Hippocampal formation (tissue), 2 donors: ENCODE results near the gene VAV2.

Experiments
- DNase-seq, 2 donors: peaks; one replicate each; lab custom pipeline; 2025; lab: John Stamatoyannopoulos, UW

Gene VAV2

GRCh38 chr9:133727277-133727875 is 264.7 kb downstream of the VAV2 start:
- DNase-seq = no peak

GRCh38 chr9:133726401-133727276 is 265.5 kb downstream of the VAV2 start:
- peak; percentile 17 to 48 for DNase-seq

DNA sequence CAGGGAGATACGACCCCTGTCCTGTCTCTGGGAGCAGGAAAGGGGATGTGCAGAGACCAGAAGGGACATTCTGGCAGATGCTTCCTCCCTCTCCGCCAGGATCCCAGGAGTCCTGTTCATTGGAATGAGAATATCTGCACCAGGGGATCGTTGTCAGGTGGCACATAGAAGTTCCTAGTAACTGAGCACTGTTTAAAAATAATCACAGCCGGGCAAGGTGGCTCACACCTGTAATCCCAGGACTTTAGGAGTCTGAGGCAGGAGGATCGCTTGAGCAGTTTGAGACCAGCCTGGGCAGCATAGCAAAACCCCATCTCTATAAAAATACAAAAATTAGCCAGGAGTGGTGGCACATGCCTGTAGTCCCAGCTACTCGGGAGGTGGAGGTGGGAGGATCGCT is 266.2 kb downstream of the VAV2 start:
- no peak for DNase-seq

DNA sequence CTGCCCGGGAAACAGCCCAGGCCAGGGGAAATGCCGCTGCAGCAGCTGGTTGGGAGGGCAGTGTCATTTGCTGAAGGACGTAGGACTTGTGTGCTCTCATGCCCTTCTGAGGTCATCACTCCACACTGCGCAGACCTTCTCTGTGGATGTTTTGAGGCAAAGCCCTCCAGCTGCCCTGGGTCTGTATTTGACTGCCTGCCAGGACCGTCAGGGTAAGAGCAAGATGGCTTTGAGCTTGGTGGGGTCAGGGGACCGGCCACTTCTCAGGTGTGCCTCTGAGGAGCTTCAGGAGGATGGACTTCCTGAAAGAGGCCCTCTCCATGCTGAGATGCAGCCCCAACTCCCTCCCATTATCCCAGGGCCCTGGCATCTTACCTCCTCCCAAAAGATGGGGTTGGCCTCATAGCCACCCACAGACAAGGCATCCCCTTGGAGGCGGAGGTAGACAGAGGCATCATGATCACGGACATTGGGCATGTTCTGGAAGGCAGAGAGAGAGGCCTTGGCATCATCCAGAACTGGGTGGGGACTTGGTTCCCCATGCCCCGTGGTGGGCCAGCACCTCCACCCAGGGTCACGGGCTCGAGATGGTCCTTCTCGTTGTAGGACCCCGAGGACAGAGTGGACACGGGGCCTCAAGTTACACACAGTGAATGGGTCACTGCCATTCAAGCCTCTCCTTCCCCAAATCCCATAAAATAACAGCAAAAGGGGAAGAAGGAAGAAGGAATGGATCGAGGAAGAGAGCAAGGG is 273.4 kb downstream of the VAV2 start:
- DNase-seq = no peak

DNA sequence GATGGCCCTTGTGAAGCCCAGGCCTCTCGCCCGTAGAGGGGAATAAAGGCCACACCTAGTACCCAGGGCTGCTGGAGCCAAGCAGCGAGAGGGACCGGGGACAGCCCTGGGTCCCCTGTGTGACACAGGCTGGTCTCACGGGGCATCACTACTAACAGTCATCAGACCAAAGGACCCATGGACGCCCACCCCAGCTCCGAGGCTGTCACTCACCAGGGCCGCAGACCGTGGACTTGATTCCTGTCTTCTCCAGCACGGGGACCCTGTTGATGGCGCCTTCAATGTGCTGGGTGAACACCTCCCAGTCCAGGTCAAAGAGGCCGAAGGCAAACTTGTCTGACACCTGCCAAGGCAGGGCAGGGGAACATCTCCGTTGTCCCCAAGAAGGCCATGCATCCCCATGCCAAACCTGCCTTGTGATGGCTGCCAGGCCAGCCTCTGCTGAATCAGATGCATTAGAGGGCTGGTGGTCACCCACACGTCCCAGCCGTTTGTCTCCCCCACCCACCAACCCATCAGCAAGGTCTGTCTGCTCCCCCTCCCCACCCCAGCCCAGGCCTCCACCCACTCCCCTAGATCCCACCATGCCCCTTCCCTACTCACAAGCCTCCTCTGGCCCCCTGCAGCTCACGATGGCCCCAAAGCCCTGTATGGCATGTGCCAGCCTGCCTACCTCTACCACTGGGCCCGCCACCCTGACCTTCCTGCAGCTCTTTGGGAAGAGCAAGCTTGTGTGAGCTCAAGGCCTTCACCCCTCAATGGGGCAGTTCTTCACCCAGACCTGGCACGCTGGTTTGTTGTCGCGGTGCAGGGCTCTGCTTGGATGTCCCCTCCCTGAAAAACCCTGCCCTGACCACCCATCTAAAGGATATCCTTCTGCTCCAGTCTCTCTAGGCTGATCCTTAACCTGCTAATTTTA is 274.8 kb downstream of the VAV2 start:
- no peak for DNase-seq

GRCh38 chr9:133716564-133717112 is 275.5 kb downstream of the VAV2 start:
- no peak for DNase-seq

DNA sequence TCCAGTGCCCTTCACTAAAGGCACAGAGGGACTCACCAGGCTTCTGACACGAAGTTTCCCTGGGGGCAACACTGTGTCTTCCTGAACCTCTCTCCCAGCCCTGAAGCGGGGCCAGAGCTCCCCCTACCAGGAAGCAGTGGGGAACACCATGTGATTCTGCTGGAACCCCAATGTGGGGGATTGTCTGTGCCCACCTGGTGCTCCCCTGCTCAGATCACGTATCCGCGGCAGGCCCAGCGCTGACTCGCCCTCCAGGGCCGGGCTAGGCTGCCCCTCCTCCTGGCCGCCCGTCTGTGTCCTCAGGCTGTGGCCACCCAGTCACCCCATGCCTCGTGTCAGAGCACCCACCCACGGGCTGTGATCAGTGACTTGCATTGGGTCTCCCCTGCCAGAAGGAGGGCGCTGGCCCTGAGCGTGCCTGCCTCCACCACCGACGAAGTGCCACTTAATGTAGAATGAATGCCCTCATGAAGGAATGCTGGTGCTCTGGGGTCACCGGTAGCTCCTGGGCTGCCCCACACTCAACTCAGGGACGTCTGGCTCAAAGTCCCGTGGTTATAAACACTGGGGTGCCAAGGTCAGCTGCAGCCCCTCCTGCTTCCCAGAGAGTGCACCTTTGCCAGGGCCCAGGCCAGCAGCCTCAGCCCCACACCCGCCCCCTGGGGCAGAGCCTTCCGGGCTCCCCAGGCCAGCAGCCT is 276.1 kb downstream of the VAV2 start:
- DNase-seq = no peak

- DNase-seq = no peak
These were observed 276.7 kb downstream of the VAV2 start for GRCh38 chr9:133715295-133715865.

GRCh38 chr9:133714606-133715294 is 277.4 kb downstream of the VAV2 start:
- DNase-seq = no peak

DNA sequence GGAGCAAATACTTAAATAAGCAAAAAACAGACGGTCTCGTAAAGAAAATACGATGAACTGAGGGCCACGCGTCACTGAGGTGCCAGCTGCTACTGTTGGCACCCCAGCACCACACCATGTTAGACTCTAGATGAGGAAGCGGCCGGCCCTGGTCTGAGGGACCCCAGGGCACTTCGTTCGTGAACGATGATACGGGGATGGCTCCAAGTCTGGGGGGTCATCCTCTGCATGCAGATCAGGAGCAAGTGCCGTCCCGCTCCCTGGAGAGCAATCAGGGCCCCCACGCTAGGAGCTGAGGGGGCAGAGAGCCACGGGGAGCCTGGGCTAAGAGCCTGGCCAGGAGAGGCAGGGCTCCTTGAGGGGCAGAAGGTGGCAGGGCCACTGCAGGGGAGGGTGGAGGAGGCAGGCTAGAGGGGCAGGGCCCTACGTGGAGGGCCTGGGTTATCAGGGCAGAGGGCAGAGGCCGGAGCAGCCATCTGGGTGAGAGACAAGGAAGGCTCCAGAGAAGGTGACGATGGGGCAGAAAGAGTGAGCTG is 278.1 kb downstream of the VAV2 start:
- DNase-seq = no peak

GRCh38 chr9:133713150-133713959 is 278.8 kb downstream of the VAV2 start:
- DNase-seq = no peak

DNA sequence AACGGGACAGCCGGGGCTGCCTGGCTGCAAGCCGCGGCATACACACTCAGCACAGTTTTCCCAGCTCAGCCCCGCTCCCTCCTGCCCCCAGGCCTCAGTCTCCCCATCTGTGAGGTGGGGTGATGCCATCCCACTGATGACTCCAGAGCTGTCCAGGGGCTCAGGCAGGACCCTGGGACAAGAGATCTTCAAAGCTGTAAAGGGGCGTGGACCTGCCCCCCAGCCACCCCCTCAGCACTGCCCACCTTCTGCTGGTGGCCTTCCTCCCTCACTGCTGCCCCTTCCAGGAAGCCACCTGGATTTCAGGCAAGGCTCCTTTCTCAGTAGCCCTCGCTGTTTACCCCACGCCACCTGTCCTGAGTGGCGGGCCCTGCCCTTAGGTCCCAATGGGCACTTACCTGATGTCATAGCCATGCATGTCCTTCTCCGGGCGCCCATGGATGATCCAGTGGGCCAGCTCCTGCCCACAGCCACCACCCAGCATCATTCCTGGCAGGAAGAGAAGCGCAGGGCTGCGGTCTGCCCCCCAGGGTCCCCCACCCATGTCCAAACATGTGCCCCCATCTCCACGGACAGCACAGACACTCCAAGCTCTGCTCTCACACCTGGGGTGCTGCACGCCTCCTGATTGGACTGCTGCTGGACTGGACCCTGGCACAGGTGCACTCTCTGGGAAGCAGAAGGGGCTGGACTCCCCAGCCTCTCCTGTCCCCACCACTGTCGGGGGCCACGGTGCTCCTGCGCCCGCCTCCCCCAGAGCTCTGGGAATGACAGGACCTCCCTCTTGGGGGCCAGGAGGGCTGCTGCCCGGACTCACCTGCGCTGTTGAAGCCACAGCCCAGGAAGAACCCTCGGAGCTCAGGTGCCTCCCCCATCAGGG is 279.7 kb downstream of the VAV2 start:
- no peak for DNase-seq
